M059J (cell line): Measurements from ENCODE around the gene PCDHGB2. TPM values are rescaled to one million over a fixed set of nuclear protein-coding genes. Genes with fewer than 3 reads are reported as not detected.
"Not testable (repeated sequence)": the region's sequence is repeated elsewhere in the genome, so short reads cannot be mapped to it uniquely, and the experiment has no call there.

Experiments
- DNase-seq: peaks from one replicate; pipeline ENCODE4 v3.0.0-alpha.2; 2012; ENCODE audit warnings: low read depth
- total RNA-seq: library from RNA; depleted of rRNA; stranded (reverse); fragments of >200 nt; shearing (Covaris generic); gene quantifications from 2 replicates; pipeline ENCODE4 v1.2.3, GENCODE V29; 2014; rRNA removed

Gene PCDHGB2
- total RNA-seq = 0.25 and 0.57 TPM in 2 replicates

DNA sequence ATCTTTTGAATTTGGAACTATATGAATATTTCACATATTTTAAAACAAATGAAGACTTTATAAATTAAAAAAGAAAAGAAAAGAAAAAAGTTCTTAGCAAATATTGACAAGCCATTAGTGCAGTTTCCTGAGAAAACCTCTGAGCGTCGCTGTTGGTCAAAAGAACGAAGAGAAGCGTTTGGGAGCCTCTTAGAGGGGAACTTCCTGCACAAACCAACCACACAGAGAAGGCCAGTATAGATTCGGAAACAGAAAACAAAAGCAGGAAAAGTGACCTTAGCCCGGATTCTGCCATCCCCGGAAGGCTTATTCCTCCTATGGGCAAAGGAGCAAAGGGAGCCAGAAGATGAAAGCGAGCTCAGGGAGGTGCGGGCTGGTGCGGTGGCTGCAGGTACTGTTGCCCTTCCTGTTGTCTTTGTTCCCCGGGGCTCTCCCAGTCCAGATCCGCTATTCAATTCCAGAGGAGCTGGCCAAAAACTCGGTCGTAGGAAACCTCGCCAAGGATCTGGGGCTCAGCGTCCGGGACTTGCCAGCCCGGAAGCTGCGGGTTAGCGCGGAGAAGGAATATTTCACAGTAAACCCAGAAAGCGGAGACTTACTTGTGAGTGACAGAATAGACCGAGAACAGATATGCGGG lies at the start of gene PCDHGB2:
Gene PCDHGB2, plus strand, starts transcription at position 205 of the 637 bp plus-strand sequence. Its CDS starts 142 bp downstream, at position 347.
- peak; percentile 9 for DNase-seq

DNA sequence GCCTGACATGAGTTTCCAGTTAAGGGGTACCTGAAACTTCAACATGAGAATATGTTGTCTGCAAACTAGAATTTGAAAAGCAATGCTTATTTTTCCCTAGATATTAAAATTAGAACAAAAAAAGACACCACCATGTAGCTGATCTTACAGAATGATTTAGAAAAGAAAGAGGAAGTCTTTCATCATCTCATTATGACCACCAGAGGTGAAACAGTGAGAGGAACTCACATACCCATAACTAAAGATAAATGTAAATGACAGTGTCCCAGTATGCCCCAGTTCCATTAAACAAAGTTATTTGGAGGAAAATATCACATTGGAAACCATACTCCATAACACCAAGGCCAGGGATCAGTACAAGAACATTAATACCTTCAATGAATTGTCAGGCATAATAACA lies 46.1 kb upstream of the PCDHGB2 start:
- DNase-seq = no peak

GRCh38 chr5:141316963-141317362 lies 42.8 kb upstream of the PCDHGB2 start:
- DNase-seq = not testable (repeated sequence)

DNA sequence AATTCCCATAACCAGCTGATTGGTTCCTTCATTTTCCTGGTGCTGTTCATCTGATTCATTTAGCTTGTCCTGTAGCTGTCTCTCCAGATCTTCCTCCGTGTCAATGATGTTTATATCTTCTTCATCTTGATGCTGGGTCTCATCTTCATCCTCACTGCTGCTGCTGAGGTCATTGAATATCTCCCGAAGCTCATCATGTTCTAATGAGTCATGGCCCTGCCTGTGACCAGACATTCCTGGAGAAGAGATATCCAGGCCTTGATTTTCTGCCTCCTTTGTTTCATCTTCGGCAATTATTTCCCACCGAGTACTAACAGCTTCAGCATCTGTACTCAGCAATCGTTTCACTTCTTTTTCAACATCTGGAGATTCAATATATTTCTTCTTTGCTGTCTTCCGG lies 40.6 kb upstream of the PCDHGB2 start:
- DNase-seq = no peak

- DNase-seq = no peak
These were observed 40.1 kb upstream of the PCDHGB2 start for GRCh38 chr5:141319699-141320098.

- peak; percentile 89 for DNase-seq
These were observed 39.3 kb upstream of the PCDHGB2 start, which contains the start of gene TAF7 for GRCh38 chr5:141320225-141321169. Gene TAF7 (minus strand): TSS chr5:141320784. CDS start chr5:141320044, 740 bp downstream.

DNA sequence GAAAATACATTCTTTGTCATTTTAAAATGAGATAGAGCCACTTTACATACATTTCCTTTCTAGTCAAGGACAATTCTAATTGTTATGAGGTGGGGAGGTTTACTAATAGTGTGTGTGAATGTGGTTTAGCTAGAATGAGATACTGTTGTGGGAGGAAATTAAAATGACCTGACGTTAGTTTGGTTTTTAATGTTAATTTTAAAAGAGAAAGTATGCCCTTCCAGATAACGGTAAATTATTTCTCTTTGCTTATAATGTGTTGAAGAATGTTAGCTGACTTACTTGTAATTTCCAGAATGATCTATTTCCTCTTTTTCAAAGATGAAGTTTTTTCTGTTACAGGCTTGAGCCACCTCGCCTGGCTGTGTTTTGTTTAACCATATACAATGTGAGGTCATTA lies 37.5 kb upstream of the PCDHGB2 start:
- DNase-seq = no peak

DNA sequence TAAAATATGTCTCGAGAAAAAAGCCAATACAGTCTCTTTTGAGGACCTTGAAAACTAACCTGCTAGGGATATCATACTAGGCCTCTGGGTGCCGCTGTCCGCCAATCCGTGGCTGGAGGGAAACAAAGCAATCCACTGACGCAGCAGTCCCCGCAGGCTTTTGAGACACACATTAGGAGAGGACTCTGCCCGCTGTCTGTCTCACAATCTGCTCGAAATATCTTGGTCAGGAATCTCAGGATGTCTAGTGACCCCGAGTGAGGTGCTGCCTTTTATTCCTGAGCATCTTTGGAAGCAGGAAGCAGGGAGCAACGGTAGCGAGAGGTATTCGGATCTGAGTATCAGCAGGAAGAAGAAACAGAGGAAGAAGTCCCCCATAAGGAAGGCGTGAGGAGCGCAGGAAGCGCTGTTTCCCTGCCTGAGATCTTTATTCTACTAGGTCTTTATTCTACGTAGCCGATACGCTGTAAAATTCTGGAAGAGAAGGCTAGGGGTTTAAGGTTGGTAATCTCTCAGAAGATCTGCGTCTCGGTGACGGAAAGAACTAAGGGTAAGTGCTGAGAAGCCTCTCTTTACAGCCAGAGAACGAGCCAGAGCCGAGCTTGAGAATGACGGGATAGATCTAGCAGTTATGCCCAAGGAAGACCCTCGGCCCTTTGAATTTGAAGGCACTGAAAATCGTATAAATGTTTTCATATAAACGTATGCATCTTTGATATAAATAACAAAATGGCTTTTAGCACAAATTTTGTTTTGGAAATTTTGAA lies 33.5 kb upstream of the PCDHGB2 start:
- peak; percentile 83 for DNase-seq

DNA sequence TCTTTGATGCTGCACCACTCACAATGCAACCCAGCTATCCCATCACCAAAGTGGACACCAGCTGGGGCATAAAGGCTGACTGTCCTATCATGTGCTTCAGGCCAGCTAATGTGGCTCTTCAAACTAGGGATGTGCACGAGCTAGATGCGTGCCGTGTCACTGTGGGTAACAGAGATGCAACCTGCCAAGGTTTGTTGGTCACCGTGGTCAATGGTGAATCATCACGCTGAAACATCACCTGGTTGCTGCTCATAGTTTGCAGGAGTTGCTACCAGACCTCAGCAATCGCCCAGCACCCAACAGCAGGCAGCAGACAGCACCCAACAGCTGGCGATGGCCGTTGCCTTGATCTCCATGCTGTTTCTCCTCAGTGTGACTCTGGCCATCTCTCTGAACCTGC lies 31.6 kb upstream of the PCDHGB2 start:
- DNase-seq = peak; percentile 38

DNA sequence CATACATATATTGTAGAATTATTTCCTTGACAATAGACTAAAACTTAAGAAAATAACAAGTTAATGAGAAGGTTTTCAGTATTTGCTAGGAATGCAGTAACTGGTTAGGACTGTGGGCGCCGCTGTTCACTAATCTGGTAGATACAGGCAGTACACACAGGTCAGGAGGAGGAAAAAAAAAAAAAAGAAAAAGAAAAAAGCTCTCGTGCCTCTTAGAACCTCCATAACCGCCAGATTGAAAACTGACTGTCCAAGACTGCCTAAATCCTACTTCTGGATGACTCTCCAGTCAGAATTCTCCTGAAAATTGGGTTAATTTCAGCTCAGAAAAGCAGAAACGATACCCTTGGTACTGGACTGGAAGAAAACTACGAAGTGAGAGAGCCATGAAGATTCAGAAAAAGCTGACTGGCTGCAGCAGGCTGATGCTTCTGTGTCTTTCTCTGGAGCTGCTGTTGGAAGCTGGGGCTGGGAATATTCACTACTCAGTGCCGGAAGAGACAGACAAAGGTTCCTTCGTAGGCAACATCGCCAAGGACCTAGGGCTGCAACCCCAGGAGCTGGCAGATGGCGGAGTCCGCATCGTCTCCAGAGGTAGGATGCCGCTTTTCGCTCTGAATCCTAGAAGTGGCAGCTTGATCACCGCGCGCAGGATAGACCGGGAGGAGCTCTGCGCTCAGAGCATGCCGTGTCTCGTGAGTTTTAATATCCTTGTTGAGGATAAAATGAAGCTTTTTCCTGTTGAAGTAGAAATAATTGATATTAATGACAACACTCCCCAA lies 29.3 kb upstream of the PCDHGB2 start, which contains the start of gene PCDHGA1:
Gene PCDHGA1, plus strand, starts transcription at position 216 of the 782 bp plus-strand sequence.
- DNase-seq = no peak

- not testable (repeated sequence) for DNase-seq
These were observed 27.2 kb upstream of the PCDHGB2 start for GRCh38 chr5:141332571-141332970.

- DNase-seq = no peak
These were observed 21.1 kb upstream of the PCDHGB2 start, which contains the start of gene PCDHGA2 for GRCh38 chr5:141338538-141339306. Gene PCDHGA2 (plus strand): TSS chr5:141338760.

DNA sequence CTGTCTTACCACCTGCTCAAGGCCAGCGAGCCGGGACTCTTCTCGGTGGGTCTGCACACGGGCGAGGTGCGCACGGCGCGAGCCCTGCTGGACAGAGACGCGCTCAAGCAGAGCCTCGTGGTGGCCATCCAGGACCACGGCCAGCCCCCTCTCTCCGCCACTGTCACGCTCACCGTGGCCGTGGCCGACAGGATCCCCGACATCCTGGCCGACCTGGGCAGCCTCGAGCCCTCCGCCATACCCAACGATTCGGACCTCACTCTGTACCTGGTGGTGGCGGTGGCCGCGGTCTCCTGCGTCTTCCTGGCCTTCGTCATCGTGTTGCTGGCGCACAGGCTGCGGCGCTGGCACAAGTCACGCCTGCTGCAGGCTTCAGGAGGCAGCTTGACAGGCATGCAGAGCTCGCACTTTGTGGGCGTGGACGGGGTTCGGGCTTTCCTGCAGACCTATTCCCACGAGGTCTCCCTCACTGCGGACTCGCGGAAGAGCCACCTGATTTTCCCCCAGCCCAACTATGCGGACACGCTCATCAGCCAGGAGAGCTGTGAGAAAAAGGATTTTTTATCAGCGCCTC lies 18.9 kb upstream of the PCDHGB2 start:
- DNase-seq = not testable (repeated sequence)

GRCh38 chr5:141342773-141343172 lies 17.0 kb upstream of the PCDHGB2 start:
- DNase-seq = no peak

DNA sequence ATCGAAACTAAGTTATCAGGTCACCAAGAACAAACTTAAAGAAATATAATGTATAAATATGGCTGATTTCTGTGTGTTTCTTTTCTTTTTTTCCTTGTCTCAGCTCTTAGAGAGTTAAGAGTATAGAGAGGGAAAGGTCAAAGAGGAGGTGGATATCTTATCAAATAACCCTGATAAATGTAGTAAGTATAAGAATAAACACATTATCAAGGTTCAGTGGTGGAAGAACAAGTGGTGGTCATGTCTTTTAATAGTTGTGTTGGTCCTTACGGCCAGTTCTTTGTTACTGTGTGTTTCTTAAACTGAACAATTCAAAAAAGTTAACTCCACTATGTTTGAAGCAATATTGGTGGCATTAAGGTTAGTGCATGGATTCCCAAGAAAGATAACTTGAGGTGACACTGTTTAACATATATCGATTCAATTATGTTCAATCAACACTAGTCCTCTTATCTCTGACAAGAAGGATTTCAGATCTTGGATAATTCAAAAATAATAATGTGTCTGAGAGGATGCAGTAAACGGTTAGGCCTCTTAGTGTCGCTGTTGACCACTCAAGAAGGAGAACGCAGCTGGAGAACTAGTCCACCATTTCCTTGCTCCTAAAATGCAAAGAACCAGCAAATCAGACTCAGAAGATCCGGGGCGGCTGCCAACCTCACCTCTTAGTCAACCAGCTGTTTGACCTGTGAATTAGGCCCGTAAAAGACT lies 16.4 kb upstream of the PCDHGB2 start, which contains the start of gene PCDHGA3:
Gene PCDHGA3, plus strand, starts transcription at position 588 of the 711 bp plus-strand sequence. CDS start 205 bp downstream, outside the sequence.
- no peak for DNase-seq

- no peak for DNase-seq
These were observed 15.8 kb upstream of the PCDHGB2 start for GRCh38 chr5:141343953-141344463.

- no peak for DNase-seq
These were observed 14.5 kb upstream of the PCDHGB2 start for GRCh38 chr5:141345327-141345726.

- DNase-seq = not testable (repeated sequence)
These were observed 13.8 kb upstream of the PCDHGB2 start for GRCh38 chr5:141346017-141346416.
